ENCODE measurements around the gene ANKS1B.

- TF ChIP-seq CTCF (IDR thresholded peaks at IDR 0.05) (no peak), EP300 (IDR thresholded peaks at IDR 0.05) (no peak)
Measured at GRCh38 chr12:99049774-99050173, 935.0 kb downstream of the ANKS1B start.

Data from suprapubic skin (tissue), 3 donors.